ENCODE measurements around the gene LHFPL6.

- TF ChIP-seq, protein P1, sequence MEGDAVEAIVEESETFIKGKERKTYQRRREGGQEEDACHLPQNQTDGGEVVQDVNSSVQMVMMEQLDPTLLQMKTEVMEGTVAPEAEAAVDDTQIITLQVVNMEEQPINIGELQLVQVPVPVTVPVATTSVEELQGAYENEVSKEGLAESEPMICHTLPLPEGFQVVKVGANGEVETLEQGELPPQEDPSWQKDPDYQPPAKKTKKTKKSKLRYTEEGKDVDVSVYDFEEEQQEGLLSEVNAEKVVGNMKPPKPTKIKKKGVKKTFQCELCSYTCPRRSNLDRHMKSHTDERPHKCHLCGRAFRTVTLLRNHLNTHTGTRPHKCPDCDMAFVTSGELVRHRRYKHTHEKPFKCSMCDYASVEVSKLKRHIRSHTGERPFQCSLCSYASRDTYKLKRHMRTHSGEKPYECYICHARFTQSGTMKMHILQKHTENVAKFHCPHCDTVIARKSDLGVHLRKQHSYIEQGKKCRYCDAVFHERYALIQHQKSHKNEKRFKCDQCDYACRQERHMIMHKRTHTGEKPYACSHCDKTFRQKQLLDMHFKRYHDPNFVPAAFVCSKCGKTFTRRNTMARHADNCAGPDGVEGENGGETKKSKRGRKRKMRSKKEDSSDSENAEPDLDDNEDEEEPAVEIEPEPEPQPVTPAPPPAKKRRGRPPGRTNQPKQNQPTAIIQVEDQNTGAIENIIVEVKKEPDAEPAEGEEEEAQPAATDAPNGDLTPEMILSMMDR (IDR thresholded peaks at IDR 0.05; ENCODE audit: low read length): no peak
- TF ChIP-seq EZH2 (optimal IDR thresholded peaks at IDR 0.05; ENCODE audit: low read depth, low read length) (no peak), EZH2phosphoT487 (IDR thresholded peaks at IDR 0.05; ENCODE audit: low read length) (no peak)
Observed at GRCh38 chr13:39600766-39601165, 2.2 kb downstream of the LHFPL6 start.

Data from MM.1S (cell line).